Epithelial cell of prostate (primary cell): Measurements from ENCODE around the gene DCUN1D3.
A peak's percentile ranks its signal among the peaks of the same experiment; 100 is the strongest.

Experiments used
- DNase-seq: peaks from one replicate; pipeline ENCODE4 v3.0.0-alpha.2; 2011; ENCODE audit warnings: low read depth, low spot score
- H3K27ac ChIP-seq: fragments of 450-650 bp; 2 replicates; pipeline ENCODE4 v1.5.1; 2017; ENCODE audit warnings: mild to moderate bottlenecking

DCUN1D3 gene

GRCh38 chr16:20920799-20921198, 20.6 kb upstream of the DCUN1D3 start:
- DNase-seq = no peak
- no peak overlapping the region for H3K27ac ChIP-seq

DNA sequence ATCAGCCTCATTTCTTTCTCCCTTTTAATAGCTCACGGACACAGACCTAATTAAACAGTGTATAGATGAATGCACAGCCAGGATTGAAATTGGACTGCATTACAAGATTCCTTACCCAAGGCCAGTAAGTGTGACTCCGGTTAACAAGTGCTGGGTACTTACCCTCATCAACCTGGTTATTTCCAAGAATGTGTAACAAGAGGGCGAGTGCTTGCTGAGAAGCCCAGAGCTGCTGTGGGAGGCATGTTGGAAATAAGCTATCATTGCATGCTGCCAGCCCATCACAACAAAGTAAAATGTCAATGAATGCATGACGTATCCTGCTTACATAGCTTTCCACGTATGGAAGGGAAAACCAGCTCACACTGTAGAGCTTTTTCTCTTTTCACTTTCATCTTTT, 19.9 kb upstream of the DCUN1D3 start:
- no peak overlapping the region for H3K27ac ChIP-seq
- DNase-seq = no peak

DNA sequence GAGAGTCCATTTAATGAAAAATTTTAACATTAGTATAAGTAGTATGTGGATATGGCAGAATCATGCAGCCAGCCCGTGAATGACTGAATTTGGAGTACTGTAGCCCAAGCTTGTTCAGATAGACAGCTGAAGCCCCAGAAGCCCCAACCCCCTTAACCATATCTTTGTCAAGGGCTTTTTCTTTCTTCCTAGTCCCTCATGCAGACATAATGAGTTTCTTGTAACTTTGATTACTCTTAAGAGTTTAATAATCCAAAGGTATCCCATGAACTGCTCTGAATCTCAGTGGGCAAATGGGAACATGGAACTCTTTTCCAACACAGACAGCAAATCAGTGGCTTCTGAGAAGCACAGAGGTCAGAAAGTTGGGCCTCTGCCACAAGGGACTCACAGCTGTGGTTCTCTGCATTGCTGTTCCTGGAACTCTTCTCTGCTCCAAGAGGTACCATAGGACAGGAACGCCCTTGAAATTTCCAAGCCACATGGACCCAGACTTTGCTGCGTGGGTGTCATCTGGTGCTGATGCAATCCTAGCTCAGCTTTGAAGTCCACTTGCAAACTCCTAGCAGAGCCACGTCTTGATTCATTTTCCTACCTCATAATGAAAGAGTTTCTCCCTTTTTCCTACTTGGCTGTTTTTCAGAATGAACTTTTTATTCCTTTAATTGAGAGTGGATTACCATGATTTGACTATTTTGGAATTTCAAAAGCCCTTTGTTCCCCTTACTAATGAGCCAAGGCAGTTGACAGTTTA, 18.5 kb upstream of the DCUN1D3 start:
- DNase-seq = no peak
- H3K27ac ChIP-seq = peak overlapping the region; percentile 29

GRCh38 chr16:20916942-20917341, 16.8 kb upstream of the DCUN1D3 start:
- H3K27ac ChIP-seq = no peak overlapping the region
- DNase-seq = no peak

- no peak overlapping the region for H3K27ac ChIP-seq
- no peak for DNase-seq
These were observed 16.1 kb upstream of the DCUN1D3 start for GRCh38 chr16:20916289-20916688.

DNA sequence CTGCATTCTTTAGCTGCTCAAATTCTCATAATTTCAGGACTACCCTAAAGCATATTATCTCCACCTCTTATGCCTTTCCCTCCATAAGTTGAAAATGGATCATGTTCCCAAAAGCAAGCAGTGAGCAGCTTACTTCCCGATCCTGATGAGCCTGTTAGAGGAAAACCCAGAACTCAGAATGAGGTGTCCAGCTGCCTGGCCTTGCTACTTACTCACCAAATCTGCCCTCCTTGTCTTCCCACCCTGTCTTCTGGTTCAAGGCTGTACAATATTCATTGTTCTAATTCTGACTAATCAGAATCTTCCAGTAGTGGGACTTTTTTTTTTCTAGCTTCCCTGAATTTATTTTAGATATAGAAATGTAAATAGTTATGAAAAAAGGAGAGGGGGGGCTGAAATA, 11.2 kb upstream of the DCUN1D3 start:
- peak overlapping the region; percentile 99 for H3K27ac ChIP-seq
- DNase-seq = peak; percentile 57

DNA sequence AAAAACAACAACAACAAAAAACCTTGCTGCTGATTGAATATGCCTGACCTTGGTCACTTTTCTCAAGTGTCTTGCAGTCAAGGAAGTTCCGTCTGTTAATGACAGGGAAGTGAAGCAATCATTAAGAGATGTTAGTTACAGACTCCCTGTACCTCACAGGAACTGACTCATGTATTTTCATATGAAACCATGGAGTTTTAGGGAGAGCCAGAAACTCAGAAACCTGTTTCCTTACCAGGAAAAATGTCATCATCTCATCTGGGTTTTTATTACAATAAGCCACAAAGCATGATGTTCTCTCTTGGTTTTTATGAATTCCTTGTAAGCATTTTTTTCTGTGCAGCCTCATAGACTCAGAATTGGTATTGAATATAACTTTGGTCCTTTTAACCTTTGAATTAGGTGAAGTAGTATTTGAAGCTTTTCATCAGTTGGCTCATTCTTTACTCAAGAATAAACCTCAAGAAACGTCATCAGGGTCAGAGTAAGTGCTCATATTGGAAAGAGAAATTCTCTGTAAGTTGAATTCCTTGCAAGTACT, 10.7 kb upstream of the DCUN1D3 start:
- DNase-seq = peak; percentile 88
- H3K27ac ChIP-seq = peak overlapping the region; percentile 99

- peak overlapping the region; percentile 97 for H3K27ac ChIP-seq
- no peak for DNase-seq
These were observed 6.4 kb upstream of the DCUN1D3 start for GRCh38 chr16:20906341-20907255.

DNA sequence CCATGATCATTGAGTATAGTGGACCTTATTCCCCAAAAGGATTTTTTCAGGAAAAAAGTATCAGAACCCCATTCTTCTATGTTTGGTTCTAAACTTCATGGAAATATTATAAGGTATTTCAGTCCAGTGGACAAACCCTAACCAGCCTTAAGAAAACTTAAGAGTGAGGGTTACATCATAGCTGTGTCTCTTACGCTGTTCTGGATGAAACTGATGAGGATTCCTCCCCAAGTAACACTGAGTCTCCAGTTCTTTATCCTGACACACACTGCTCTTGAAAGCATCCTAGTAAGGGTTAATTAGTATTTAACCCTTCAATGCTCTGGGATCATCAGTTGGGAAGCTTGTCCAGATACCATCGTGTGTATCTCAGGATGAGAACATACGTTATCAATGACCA, 5.4 kb upstream of the DCUN1D3 start:
- no peak for DNase-seq
- H3K27ac ChIP-seq = peak overlapping the region; percentile 97

- DNase-seq = peak; percentile 48
- peak overlapping the region; percentile 97 for H3K27ac ChIP-seq
These were observed 4.4 kb upstream of the DCUN1D3 start for GRCh38 chr16:20904507-20905081.

GRCh38 chr16:20903899-20904506, 3.8 kb upstream of the DCUN1D3 start:
- peak overlapping the region; percentile 97 for H3K27ac ChIP-seq
- DNase-seq = no peak

DNA sequence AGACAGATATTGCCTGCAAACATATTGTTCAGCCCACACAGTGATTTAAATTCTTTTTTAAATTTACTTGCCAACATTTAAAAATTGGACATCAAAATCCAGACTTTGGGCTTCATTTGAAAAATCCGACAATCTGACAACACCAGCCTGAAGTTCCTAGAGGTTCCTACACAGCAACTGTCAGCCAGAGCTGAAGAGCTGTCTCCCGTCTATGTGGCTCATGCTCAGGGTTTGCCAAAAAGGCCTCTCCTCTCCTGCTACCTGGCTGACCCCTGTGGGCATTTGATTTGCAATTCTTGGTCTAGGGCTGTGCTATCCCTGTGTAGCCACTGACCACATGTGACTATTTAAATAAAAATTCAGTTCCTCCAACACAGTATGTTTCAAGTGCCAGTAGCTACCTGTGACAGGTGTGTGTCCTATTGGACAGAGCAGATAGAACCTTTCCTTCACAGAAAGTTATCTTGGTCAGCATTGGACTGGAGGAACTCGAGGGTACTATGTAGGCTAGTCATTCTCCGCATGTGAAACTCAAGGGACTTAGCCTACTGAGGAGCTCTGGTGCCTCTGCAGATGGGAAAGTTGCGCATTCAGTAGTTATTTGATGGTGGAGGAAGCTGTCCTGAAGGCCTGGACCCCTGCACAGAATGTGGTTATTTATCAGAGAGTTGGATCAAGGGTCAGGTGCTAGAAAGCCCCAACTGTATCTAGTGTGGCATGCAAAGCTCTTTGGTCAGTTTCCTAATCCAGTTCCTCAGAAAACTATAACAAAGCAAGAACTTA, 3.1 kb upstream of the DCUN1D3 start:
- H3K27ac ChIP-seq = peak overlapping the region; percentile 97
- no peak for DNase-seq

DNA sequence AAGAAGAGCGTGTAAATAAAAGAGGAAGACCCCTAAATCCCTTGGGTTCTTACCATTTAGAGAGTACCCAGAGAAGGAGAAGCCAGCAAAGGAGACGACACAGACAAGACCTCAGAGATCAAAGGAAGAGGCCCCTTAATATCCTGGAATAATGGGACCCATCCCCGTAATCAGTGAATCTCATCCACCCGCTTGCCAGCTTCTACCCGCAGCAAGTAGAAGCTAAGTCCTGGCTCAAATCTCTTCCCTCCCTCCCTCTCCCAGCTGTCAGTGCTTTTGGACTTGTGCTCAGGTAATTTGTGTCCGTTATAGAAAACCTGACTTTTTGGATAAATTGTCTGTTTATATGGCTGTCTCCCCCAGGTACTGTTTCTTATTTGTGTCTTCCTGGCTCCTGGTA, 2.3 kb upstream of the DCUN1D3 start:
- no peak for DNase-seq
- H3K27ac ChIP-seq = peak overlapping the region; percentile 97

DNA sequence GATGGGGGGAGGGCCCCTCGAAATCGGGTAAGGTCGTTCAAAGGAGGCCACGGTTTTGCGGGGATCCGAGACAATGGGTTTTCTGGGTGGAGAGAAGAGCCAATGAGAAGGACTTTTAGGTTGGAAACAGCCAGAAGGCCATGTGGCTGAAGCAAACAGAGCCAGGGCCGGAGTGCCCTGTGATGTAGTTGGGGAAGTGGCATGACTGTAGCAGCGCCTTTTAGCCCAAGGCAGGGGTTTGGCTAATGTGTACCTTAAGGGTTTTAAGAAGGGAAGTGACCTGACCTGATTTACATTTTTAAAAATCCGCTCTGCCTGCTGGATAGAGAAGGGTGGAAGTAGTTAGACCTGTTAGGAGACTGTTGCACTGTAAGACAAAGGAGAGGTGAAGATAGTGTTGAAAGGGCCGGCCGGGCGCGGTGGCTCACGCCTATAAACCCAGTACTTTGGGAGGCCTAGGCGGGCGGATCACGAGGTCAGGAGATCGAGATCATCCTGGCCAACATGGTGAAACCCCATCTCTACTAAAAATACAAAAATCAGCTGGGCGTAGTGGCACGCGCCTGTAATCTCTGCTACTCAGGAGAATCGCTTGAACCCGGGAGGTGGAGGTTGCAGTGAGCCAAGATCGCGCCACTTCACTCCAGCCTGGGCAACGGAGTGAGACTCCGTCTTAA, 1.4 kb upstream of the DCUN1D3 start:
- DNase-seq = peak; percentile 73
- peak overlapping the region; percentile 97 for H3K27ac ChIP-seq

- no peak for DNase-seq
- peak overlapping the region; percentile 97 for H3K27ac ChIP-seq
These were observed 894 bp upstream of the DCUN1D3 start for GRCh38 chr16:20901068-20901435.

DNA sequence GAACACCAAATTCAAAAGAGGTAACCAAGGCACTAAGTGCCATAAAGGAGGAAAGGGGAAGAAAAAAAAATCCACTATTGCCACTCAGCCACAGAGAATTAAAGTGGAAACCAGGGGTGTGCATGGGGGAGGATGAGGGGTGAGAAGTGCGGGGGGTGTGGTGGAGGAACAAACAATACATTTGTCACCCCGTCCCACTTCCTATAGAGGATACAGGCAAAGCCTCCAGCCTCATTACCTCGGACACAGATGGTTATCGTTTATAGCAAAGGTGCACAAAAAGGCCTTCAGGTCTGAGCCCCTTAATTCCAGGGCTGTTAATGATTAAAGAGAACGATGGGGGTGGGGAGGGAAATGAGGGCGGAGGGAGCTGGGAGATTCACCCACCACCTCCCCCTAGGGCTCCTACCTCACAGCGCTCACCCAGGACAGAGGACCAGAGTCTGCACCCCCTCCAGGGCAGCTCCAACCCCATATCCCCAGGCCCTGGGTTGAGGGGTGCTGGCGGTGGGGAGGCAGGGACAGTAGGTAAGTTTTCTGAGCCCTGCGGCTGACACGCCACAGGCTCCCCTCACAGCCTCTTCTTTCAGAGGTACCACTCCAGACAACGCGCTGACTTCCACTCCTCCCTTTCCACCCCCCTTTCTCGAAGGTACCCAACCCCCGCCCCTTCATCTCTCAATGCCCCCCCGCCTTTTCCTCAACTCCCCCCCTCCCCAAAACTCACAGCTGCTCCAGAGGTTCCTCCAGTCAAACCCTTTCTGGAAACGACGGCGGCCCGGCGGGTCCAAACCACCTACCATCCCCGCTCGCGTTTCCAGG, 470 bp downstream of the DCUN1D3 start:
- DNase-seq = no peak

DNA sequence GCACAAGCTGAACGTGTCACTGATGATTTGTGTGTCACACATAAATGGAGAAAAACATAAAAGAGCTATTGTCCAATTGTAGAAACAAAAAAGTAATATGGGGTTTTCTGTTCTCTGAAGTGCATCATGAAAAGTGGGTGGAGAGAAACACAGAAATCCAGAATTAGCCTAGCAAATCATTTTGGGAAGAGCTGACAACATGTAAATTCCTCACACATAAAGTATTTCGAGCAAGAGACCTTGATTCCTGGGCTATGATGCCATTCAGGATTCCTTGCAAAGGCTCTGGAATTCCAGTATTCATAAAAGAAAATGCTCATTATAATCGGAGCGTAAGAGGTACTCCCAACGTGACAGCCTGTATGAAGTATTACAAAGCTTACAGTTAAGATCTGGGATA, 1.1 kb downstream of the DCUN1D3 start:
- DNase-seq = no peak
- H3K27ac ChIP-seq = peak overlapping the region; percentile 97

More for the DNA sequence above, 470 bp downstream of the DCUN1D3 start:
- H3K27ac ChIP-seq = peak overlapping the region; percentile 97

- DNase-seq = no peak
- peak overlapping the region; percentile 97 for H3K27ac ChIP-seq
These were observed 2.2 kb downstream of the DCUN1D3 start for GRCh38 chr16:20897922-20898321.
